Stimulated activated CD4-positive, alpha-beta T cell treated with anti-CD3 and anti-CD28 coated beads, Interleukin-12 subunit alpha, Interleukin-12 subunit beta, amount 100 ng/mL, for 4 hours (primary cell): ENCODE data around the gene CTAGE8.
"Not testable (repeated sequence)": the region's sequence is repeated elsewhere in the genome, so short reads cannot be mapped to it uniquely, and the experiment has no call there.

Experiments
- DNase-seq: peaks from one replicate; pipeline ENCODE4 v3.0.0-alpha.2; 2020

The CTAGE8 gene

GRCh38 chr7:144269188-144269587 is at the start of gene CTAGE8:
CTAGE8 (minus strand) TSS chr7:144269288; CDS start chr7:144269250, 38 bp downstream.
- not testable (repeated sequence) for DNase-seq

GRCh38 chr7:144317537-144317936 is 48.4 kb upstream of the CTAGE8 start:
- DNase-seq, result not testable (repeated sequence)

- DNase-seq, result not testable (repeated sequence)
Observed at GRCh38 chr7:144311872-144312469, 42.9 kb upstream of the CTAGE8 start, which contains the start of gene OR2A1. OR2A1 (plus strand) TSS chr7:144312419; CDS start chr7:144318125, 5,706 bp downstream.

GRCh38 chr7:144311218-144311617 is 42.1 kb upstream of the CTAGE8 start:
- not testable (repeated sequence) for DNase-seq

GRCh38 chr7:144309702-144310101 is 40.6 kb upstream of the CTAGE8 start:
- not testable (repeated sequence) for DNase-seq

GRCh38 chr7:144305156-144305555 is 36.1 kb upstream of the CTAGE8 start:
- not testable (repeated sequence) for DNase-seq

- DNase-seq, result not testable (repeated sequence)
Observed at GRCh38 chr7:144303607-144304006, 34.5 kb upstream of the CTAGE8 start.

GRCh38 chr7:144302578-144303303 is 33.7 kb upstream of the CTAGE8 start:
- DNase-seq, result not testable (repeated sequence)

- not testable (repeated sequence) for DNase-seq
Observed at GRCh38 chr7:144293794-144294499, 24.9 kb upstream of the CTAGE8 start.

GRCh38 chr7:144292384-144293161 is 23.5 kb upstream of the CTAGE8 start:
- DNase-seq, result not testable (repeated sequence)

- not testable (repeated sequence) for DNase-seq
Observed at GRCh38 chr7:144291607-144292006, 22.5 kb upstream of the CTAGE8 start.

GRCh38 chr7:144287171-144287784 is 18.2 kb upstream of the CTAGE8 start:
- DNase-seq, result not testable (repeated sequence)

GRCh38 chr7:144283716-144284115 is 14.6 kb upstream of the CTAGE8 start:
- not testable (repeated sequence) for DNase-seq

GRCh38 chr7:144282490-144282889 is 13.4 kb upstream of the CTAGE8 start:
- not testable (repeated sequence) for DNase-seq

- DNase-seq, result not testable (repeated sequence)
Observed at GRCh38 chr7:144281981-144282380, 12.9 kb upstream of the CTAGE8 start.

GRCh38 chr7:144280010-144280409 is 10.9 kb upstream of the CTAGE8 start:
- not testable (repeated sequence) for DNase-seq

- DNase-seq, result not testable (repeated sequence)
Observed at GRCh38 chr7:144275281-144275680, 6.2 kb upstream of the CTAGE8 start.

- not testable (repeated sequence) for DNase-seq
Observed at GRCh38 chr7:144264692-144265091, 4.4 kb downstream of the CTAGE8 start, which contains the start of gene OR2A7. OR2A7 (minus strand) TSS chr7:144264792; CDS start chr7:144259628, 5,164 bp downstream.

- DNase-seq, result not testable (repeated sequence)
Observed at GRCh38 chr7:144262128-144262527, 7.0 kb downstream of the CTAGE8 start.

GRCh38 chr7:144259067-144259466 is 10.0 kb downstream of the CTAGE8 start:
- DNase-seq, result not testable (repeated sequence)

GRCh38 chr7:144256112-144256511 is 13.0 kb downstream of the CTAGE8 start:
- no peak for DNase-seq

- DNase-seq, result no peak
Observed at GRCh38 chr7:144255471-144255897, 13.6 kb downstream of the CTAGE8 start.
